RCC 7860 (cell line): ENCODE measurements around the gene C11orf71.
A peak's percentile ranks its signal among the peaks of the same experiment; 100 is the strongest.

Experiments
- DNase-seq: peaks from one replicate; pipeline ENCODE4 v3.0.0-alpha.2; 2015; ENCODE audit warnings: low spot score
- FAIRE-seq: peaks from 2 replicates; lab custom pipeline; 2012; peaks lifted over from hg19 to GRCh38; lab: Jason Lieb, UNC

The C11orf71 gene

GRCh38 chr11:114400216-114400914 lies at the start of gene C11orf71, which contains the start of gene RBM7:
Gene C11orf71, minus strand, starts transcription at chr11:114400511. Its CDS starts 180 bp downstream, at chr11:114400331.
Gene RBM7, plus strand, starts transcription at chr11:114400666. Its CDS starts 6 bp downstream, at chr11:114400672.
- FAIRE-seq = peak; percentile 84
- peak; percentile 96 for DNase-seq

- no peak for FAIRE-seq
- DNase-seq = no peak
Observed at GRCh38 chr11:114449845-114450244, 49.5 kb upstream of the C11orf71 start.

- DNase-seq (no peak), FAIRE-seq (no peak)
Observed at GRCh38 chr11:114448749-114449482, 48.6 kb upstream of the C11orf71 start.

- DNase-seq (no peak), FAIRE-seq (no peak)
Observed at GRCh38 chr11:114447892-114448291, 47.6 kb upstream of the C11orf71 start.

- DNase-seq (no peak), FAIRE-seq (no peak)
Observed at GRCh38 chr11:114447444-114447843, 47.1 kb upstream of the C11orf71 start.

- DNase-seq = no peak
- no peak for FAIRE-seq
Observed at GRCh38 chr11:114442536-114442935, 42.2 kb upstream of the C11orf71 start.

- no peak for DNase-seq
- no peak for FAIRE-seq
Observed at GRCh38 chr11:114441921-114442320, 41.6 kb upstream of the C11orf71 start.

GRCh38 chr11:114440971-114441763 lies 40.9 kb upstream of the C11orf71 start:
- no peak for FAIRE-seq

GRCh38 chr11:114440121-114440860 lies 40.0 kb upstream of the C11orf71 start:
- DNase-seq (no peak), FAIRE-seq (no peak)

More at GRCh38 chr11:114440971-114441763, 40.9 kb upstream of the C11orf71 start:
- no peak for DNase-seq

- peak; percentile 86 for DNase-seq
- FAIRE-seq = peak; percentile 72
Observed at GRCh38 chr11:114439229-114440120, 39.2 kb upstream of the C11orf71 start, which contains the start of gene REXO2. Gene REXO2, plus strand, starts transcription at chr11:114439467. Its CDS starts 62 bp downstream, at chr11:114439529.

- DNase-seq (no peak), FAIRE-seq (no peak)
Observed at GRCh38 chr11:114438303-114438702, 38.0 kb upstream of the C11orf71 start.

GRCh38 chr11:114433376-114433775 lies 33.1 kb upstream of the C11orf71 start:
- FAIRE-seq (no peak), DNase-seq (no peak)

GRCh38 chr11:114432893-114433292 lies 32.6 kb upstream of the C11orf71 start:
- no peak for DNase-seq
- FAIRE-seq = no peak

GRCh38 chr11:114430290-114430689 lies 30.0 kb upstream of the C11orf71 start:
- no peak for DNase-seq
- no peak for FAIRE-seq

GRCh38 chr11:114426280-114426679 lies 26.0 kb upstream of the C11orf71 start:
- no peak for DNase-seq
- FAIRE-seq = no peak

GRCh38 chr11:114416441-114416961 lies 16.2 kb upstream of the C11orf71 start:
- FAIRE-seq (no peak), DNase-seq (peak; percentile 9)

- no peak for FAIRE-seq
- no peak for DNase-seq
Observed at GRCh38 chr11:114413958-114414357, 13.6 kb upstream of the C11orf71 start.

- no peak for FAIRE-seq
Observed at GRCh38 chr11:114412946-114413345, 12.6 kb upstream of the C11orf71 start.

GRCh38 chr11:114401311-114401710 lies 1.0 kb upstream of the C11orf71 start:
- FAIRE-seq = no peak

More at GRCh38 chr11:114412946-114413345, 12.6 kb upstream of the C11orf71 start:
- DNase-seq = no peak

More at GRCh38 chr11:114401311-114401710, 1.0 kb upstream of the C11orf71 start:
- DNase-seq = no peak
